A549 (cell line): ENCODE data around the gene AMPH. TPM values are rescaled to one million over a fixed set of nuclear protein-coding genes. Genes with fewer than 3 reads are reported as not detected.
A peak's percentile ranks its signal among the peaks of the same experiment; 100 is the strongest.

Experiments used
- ATAC-seq, 2 experiments: fragments of 200-7000 bp in 1 of 2; fragments of >200 bp in 1 of 2; cut with Nextera tagmentation in 1 of 2; cut with Tn5 transposase in 1 of 2; 3 replicates each; pipeline versions ENCODE4 v1.8.0 to v1.9.1; 2018 to 2020; ENCODE audit warnings: mild to moderate bottlenecking in 1 of 2, moderate library complexity in 1 of 2
- CTCF ChIA-PET: fragments of 300-600 bp; sonication (Branson Sonifier 250); formaldehyde crosslinking; extraction: SDS; loops from one replicate; lab custom pipeline; 2021; ENCODE audit warnings: antibody characterized with exemption, inconsistent platforms; lab: Yijun Ruan, JAX
- POLR2A ChIA-PET: fragments of 350-600 bp; formaldehyde crosslinking; extraction: SDS; loops from one replicate; lab custom pipeline; 2021; ENCODE audit warnings: antibody characterized with exemption, inconsistent platforms; lab: Yijun Ruan, JAX
- DNase-seq, 2 experiments: peaks; one replicate each; pipeline versions ENCODE4 v3.0.0 to v3.0.0-alpha.2; 2011 to 2016; ENCODE audit warnings: low read depth in 1 of 2, low spot score in 1 of 2
- FAIRE-seq: peaks from 2 replicates; lab custom pipeline; 2011; peaks lifted over from hg19 to GRCh38; lab: Jason Lieb, UNC
- H3K27ac ChIP-seq, 2 experiments: fragments of >200 bp; sonication (Bioruptor Twin); formaldehyde crosslinking; 3 replicates each; pipeline ENCODE4 v1.5.1; 2016 to 2017
- H3K4me1 ChIP-seq: fragments of >200 bp; sonication (Bioruptor Twin); formaldehyde crosslinking; 3 replicates; pipeline ENCODE4 v1.6.1; 2016
- H3K4me2 ChIP-seq: fragments of >200 bp; sonication (Bioruptor Twin); formaldehyde crosslinking; 3 replicates; pipeline ENCODE4 v1.6.1; 2016
- H3K4me3 ChIP-seq: fragments of >200 bp; sonication (Bioruptor Twin); formaldehyde crosslinking; 3 replicates; pipeline ENCODE4 v1.5.1; 2016
- H3K9me3 ChIP-seq: fragments of >200 bp; sonication (Bioruptor Twin); formaldehyde crosslinking; 3 replicates; pipeline ENCODE4 v1.6.1; 2016
- BHLHE40 ChIP-seq: IDR thresholded peaks from 2 replicates; pipeline ENCODE4 v1.6.1; 2012; ENCODE audit warnings: low read depth, low read length, inconsistent platforms
- E2F6 ChIP-seq: IDR thresholded peaks from 2 replicates; pipeline ENCODE4 v1.6.1; 2012; ENCODE audit warnings: low read depth, borderline replicate concordance
- EHMT2 ChIP-seq: fragments of 200-600 bp; sonication (generic); IDR thresholded peaks from 2 replicates; pipeline ENCODE4 v1.6.1; 2016; ENCODE audit warnings: antibody characterized with exemption, low read depth, mild to moderate bottlenecking, moderate library complexity
- ELK1 ChIP-seq: fragments of 150-350 bp; IDR thresholded peaks from 2 replicates; pipeline ENCODE4 v1.6.1; 2014; ENCODE audit warnings: low read depth, mild to moderate bottlenecking, low read length
- FOSB ChIP-seq: fragments of 250-450 bp; sonication (Bioruptor Pico); IDR thresholded peaks from 2 replicates; pipeline ENCODE4 v1.5.0; 2020; ENCODE audit warnings: mild to moderate bottlenecking, moderate library complexity
- FOSL2 ChIP-seq, 2 experiments: fragments of 450-650 bp in 1 of 2; fragments of >200 bp in 1 of 2; sonication (Bioruptor Twin) in 1 of 2; formaldehyde crosslinking; IDR thresholded peaks; 2 replicates each; pipeline versions ENCODE4 v1.5.0 to v1.6.1; 2016 to 2020; ENCODE audit warnings: mild to moderate bottlenecking in 1 of 2, moderate library complexity in 1 of 2
- FOXS1 ChIP-seq: fragments of 250-450 bp; sonication (Bioruptor Pico); IDR thresholded peaks from 2 replicates; pipeline ENCODE4 v1.5.0; 2020; ENCODE audit warnings: mild to moderate bottlenecking, moderate library complexity
- GATA3 ChIP-seq: IDR thresholded peaks from 2 replicates; pipeline ENCODE4 v1.6.1; 2012; ENCODE audit warnings: borderline replicate concordance
- HES2 ChIP-seq: fragments of >200 bp; sonication (Bioruptor Twin); formaldehyde crosslinking; IDR thresholded peaks from 2 replicates; pipeline ENCODE4 v1.6.1; 2016
- HEYL ChIP-seq: fragments of 250-450 bp; sonication (Bioruptor Pico); IDR thresholded peaks from 2 replicates; pipeline ENCODE4 v1.8.0; 2021; ENCODE audit warnings: mild to moderate bottlenecking, moderate library complexity
- HOXB13 ChIP-seq: fragments of 250-450 bp; sonication (Bioruptor Pico); IDR thresholded peaks from 2 replicates; pipeline ENCODE4 v1.5.0; 2020; ENCODE audit warnings: low read depth, mild to moderate bottlenecking, moderate library complexity
- HOXB5 ChIP-seq: fragments of 250-450 bp; sonication (Bioruptor Pico); IDR thresholded peaks from 2 replicates; pipeline ENCODE4 v1.5.0; 2020; ENCODE audit warnings: mild to moderate bottlenecking, moderate library complexity
- PBX3 ChIP-seq: IDR thresholded peaks from 2 replicates; pipeline ENCODE4 v1.6.1; 2012
- POLR2A ChIP-seq: IDR thresholded peaks from 2 replicates; pipeline ENCODE4 v1.6.1; 2012; ENCODE audit warnings: mild to moderate bottlenecking, low read length
- RAD21 ChIP-seq, 2 experiments: fragments of >200 bp in 1 of 2; sonication (Bioruptor Twin) in 1 of 2; formaldehyde crosslinking in 1 of 2; IDR thresholded peaks in 1 of 2; conservative IDR thresholded peaks in 1 of 2; 2 replicates in 1 of 2; 3 replicates in 1 of 2; pipeline ENCODE4 v1.6.1; 2012 to 2018; ENCODE audit warnings: inconsistent platforms in 1 of 2
- REST ChIP-seq: fragments of 200-600 bp; sonication (generic); IDR thresholded peaks from 2 replicates; pipeline ENCODE4 v1.6.1; 2016; ENCODE audit warnings: antibody characterized with exemption, mild to moderate bottlenecking, moderate library complexity
- SREBF2 ChIP-seq: fragments of 450-650 bp; IDR thresholded peaks from 2 replicates; pipeline ENCODE4 v1.6.1; 2014; ENCODE audit warnings: mild to moderate bottlenecking, moderate library complexity
- ZSCAN20 ChIP-seq: fragments of 250-450 bp; sonication (Bioruptor Pico); IDR thresholded peaks from 2 replicates; pipeline ENCODE4 v1.8.0; 2022; ENCODE audit warnings: mild to moderate bottlenecking, moderate library complexity
- WGBS: methylation state at CpG from one replicate; pipeline ENCODE4 v1.1.6; 2017; ENCODE audit errors: missing lambda C conversion rate; 5-methylcytosine and 5-hydroxymethylcytosine counted together
- polyA minus RNA-seq: library from RNA; depleted of rRNA, polyadenylated mRNA; stranded (reverse); fragments of >200 nt; gene quantifications from 2 replicates; pipeline ENCODE4 v1.2.3, GENCODE V29; 2011; rRNA and poly(A)+ RNA removed
- polyA plus RNA-seq, 4 experiments: library from polyadenylated mRNA; depleted of rRNA in 3 of 4; stranded (reverse); fragments of >200 nt; fragmentation: RNase III in 1 of 4; extraction: RNeasy Plus Mini Kit Qiagen cat#74134 plus additional on column Dnase treatment in 1 of 4; gene quantifications; 2 replicates in 3 of 4; 3 replicates in 1 of 4; pipeline ENCODE4 v1.2.3, GENCODE V29; 2011 to 2017

AMPH gene
- 0.05 TPM in 1 of 2 replicates, not detected in the other for polyA plus RNA-seq (2011; rRNA removed)
- polyA plus RNA-seq (2012; cell fraction: cytosol; rRNA removed), result 0.04 TPM in 2 replicates
- polyA plus RNA-seq (2012; cell fraction: nucleus; rRNA removed), result 0.04 TPM in 1 of 2 replicates, not detected in the other
- 0.05 to 0.26 TPM (median 0.07 TPM) in 3 replicates for polyA plus RNA-seq (2017; fragmentation: RNase III; extraction: RNeasy Plus Mini Kit Qiagen cat#74134 plus additional on column Dnase treatment)
- polyA minus RNA-seq, result not detected in 2 replicates

- no peak for FAIRE-seq
Measured at GRCh38 chr7:38630720-38631673, at the start of gene AMPH. AMPH (minus strand) TSS chr7:38631373; CDS start chr7:38631351, 22 bp downstream.

GRCh38 chr7:38679419-38679818 lies 48.2 kb upstream of the AMPH start:
- H3K4me3 ChIP-seq, result no peak overlapping the region
- no peak overlapping the region for H3K4me2 ChIP-seq
- ATAC-seq (no peak), DNase-seq (no peak), FAIRE-seq (no peak)
- H3K27ac ChIP-seq, result no peak overlapping the region
- TF ChIP-seq GATA3, result no peak
- no peak for TF ChIP-seq HES2
- TF ChIP-seq FOSL2 (IDR thresholded peaks at IDR 0.05), result no peak
- no peak for TF ChIP-seq FOSL2 (CRISPR knock-in tag; IDR thresholded peaks at IDR 0.05)
- no peak for TF ChIP-seq PBX3
- no peak for TF ChIP-seq FOSB (CRISPR knock-in tag)
- TF ChIP-seq REST, result no peak
- TF ChIP-seq SREBF2, result no peak
- no peak for TF ChIP-seq EHMT2
- TF ChIP-seq POLR2A, result no peak
- TF ChIP-seq HOXB13 (CRISPR knock-in tag), result no peak
- no peak for TF ChIP-seq ELK1
- no peak for TF ChIP-seq RAD21 (conservative IDR thresholded peaks at IDR 0.05 in 1 of 2, IDR thresholded peaks at IDR 0.05 in 1 of 2)
- no peak for TF ChIP-seq HEYL (CRISPR knock-in tag)
- TF ChIP-seq HOXB5 (CRISPR knock-in tag), result no peak
- TF ChIP-seq ZSCAN20 (CRISPR knock-in tag), result no peak
- H3K4me1 ChIP-seq, result no peaks in the 10 kb centered on the region
- ChIA-PET POLR2A (no interaction called here), CTCF (interaction anchor here (1.2 kb wide), 1 partner anchor 281 kb away, joined by 3 read pairs; no protein-coding TSS in a partner anchor)
- 4% methylated on average over 3 of the region's 3 CpGs for WGBS
- H3K9me3 ChIP-seq, result no peaks in the 10 kb centered on the region

More at GRCh38 chr7:38630720-38631673, at the start of gene AMPH:
- peak within 1 kb of the TSS; percentile 99 for H3K4me2 ChIP-seq
- ATAC-seq, result peak; percentile 60 to 75
- WGBS, result 2% methylated on average over 31 of the region's 105 CpGs
- CTCF ChIA-PET, result no interaction called here
- no peak within 1 kb of the TSS; a peak in 1 of 6 replicates for H3K27ac ChIP-seq
- no peaks in the 10 kb centered on the region for H3K4me1 ChIP-seq
- POLR2A ChIA-PET, result no interaction called here
- no peaks in the 10 kb centered on the region for H3K9me3 ChIP-seq
- H3K4me3 ChIP-seq, result peak within 1 kb of the TSS; percentile 63
- TF ChIP-seq E2F6 (peak; percentile 30; the same call in 1 of the 2 replicates), BHLHE40 (no peak), FOXS1 (CRISPR knock-in tag) (no peak)
- peak in 1 of 2 experiments; percentile 10 for DNase-seq
